D721Med (cell line): ENCODE results near the gene PAX6.

ENCODE experiments used
- DNase-seq: peaks from one replicate; pipeline ENCODE4 v3.0.0; 2011; ENCODE audit warnings: low spot score; ENCODE audit not compliant: insufficient read length
- FAIRE-seq: peaks from 2 replicates; lab custom pipeline; 2011; peaks lifted over from hg19 to GRCh38; lab: Jason Lieb, UNC
- TF ChIP-seq, protein P1 (sequence below): IDR thresholded peaks from 2 replicates; pipeline ENCODE4 v1.5.1; 2012; ENCODE audit warnings: mild to moderate bottlenecking, control low read depth; ENCODE audit not compliant: insufficient read depth; ENCODE audit errors: missing control alignments

Gene PAX6

DNA sequence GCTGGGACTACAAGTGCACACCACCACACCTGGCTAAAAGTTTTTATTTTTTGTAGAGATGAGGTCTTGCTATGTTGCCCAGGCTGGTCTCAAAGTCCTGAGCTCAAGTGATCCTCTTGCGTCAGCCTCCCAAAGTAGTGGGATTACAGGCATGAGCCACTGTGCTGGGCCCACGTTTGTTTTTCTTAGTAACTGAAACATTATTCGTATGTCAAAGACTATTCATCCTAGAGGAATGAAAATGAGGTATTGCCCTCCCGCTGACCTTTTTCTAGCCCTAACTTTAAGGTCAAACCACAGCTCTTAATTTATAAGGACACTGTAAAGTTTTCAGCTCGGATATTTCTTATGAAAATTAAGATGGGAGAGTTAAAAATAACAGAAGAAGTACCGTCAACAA lies 33.2 kb upstream of the PAX6 start:
- TF ChIP-seq, protein P1, sequence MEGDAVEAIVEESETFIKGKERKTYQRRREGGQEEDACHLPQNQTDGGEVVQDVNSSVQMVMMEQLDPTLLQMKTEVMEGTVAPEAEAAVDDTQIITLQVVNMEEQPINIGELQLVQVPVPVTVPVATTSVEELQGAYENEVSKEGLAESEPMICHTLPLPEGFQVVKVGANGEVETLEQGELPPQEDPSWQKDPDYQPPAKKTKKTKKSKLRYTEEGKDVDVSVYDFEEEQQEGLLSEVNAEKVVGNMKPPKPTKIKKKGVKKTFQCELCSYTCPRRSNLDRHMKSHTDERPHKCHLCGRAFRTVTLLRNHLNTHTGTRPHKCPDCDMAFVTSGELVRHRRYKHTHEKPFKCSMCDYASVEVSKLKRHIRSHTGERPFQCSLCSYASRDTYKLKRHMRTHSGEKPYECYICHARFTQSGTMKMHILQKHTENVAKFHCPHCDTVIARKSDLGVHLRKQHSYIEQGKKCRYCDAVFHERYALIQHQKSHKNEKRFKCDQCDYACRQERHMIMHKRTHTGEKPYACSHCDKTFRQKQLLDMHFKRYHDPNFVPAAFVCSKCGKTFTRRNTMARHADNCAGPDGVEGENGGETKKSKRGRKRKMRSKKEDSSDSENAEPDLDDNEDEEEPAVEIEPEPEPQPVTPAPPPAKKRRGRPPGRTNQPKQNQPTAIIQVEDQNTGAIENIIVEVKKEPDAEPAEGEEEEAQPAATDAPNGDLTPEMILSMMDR: no peak
- DNase-seq (no peak), FAIRE-seq (no peak)

GRCh38 chr11:31841435-31841834 lies 30.3 kb upstream of the PAX6 start:
- TF ChIP-seq, protein P1: no peak
- no peak for DNase-seq
- FAIRE-seq: no peak

GRCh38 chr11:31834237-31834636 lies 23.1 kb upstream of the PAX6 start:
- TF ChIP-seq, protein P1: no peak
- no peak for FAIRE-seq
- no peak for DNase-seq

- no peak for FAIRE-seq
- DNase-seq: no peak
- TF ChIP-seq, protein P1: no peak
These were observed 19.3 kb upstream of the PAX6 start for GRCh38 chr11:31830406-31830805.

DNA sequence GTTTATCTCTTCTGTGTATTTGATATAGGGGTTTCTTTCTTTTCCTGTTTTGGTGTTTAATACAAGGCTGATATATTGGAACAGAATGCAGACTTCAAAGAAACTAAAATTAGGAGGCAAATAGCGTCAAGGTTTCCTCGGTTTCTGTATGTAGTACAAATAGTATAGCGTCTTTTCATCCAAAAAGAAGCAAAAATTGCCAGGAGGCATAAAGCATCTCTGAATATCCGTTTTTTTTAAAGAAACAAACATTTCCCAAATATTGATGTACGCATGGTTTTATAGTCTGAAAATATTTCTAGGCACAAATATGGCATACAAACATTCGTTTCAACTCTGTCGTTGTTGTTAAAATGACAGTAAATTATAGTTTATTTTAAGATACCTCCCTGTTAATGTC lies 17.1 kb upstream of the PAX6 start:
- FAIRE-seq: no peak
- TF ChIP-seq, protein P1: no peak
- no peak for DNase-seq

DNA sequence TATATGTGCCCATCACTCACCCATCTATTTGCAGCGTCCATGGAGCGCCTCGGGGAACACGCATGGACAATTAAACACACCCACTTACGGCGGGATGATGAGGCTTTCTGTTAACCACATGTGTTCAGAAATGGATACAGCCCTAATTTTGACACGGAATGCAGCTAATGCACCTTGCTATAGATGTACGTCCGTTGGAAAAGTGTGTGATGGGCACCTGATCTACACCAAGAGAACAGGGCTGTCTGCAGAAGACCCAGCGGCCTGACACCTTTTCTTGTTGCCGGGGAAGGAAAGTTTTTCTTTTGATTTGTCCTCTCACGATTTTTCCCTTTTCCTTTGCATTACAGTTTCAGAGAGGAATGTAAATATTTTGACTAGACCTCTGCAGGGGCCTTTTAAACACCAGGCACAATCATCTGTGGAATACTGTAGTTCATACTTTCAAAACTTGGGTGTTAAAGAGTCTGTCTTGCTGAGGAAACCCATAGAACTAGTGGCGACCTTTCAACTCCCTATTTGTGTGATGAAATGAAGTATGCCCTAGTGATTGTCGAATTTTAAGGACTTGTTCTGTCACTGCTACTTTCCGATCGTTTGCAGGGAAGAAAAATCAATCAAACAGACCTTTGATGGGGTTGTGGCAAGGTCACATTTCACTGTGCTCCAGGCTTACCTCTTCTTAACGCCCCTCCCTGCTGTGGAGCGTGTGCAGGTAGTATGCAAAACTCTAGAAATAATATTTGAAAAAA lies 16.5 kb upstream of the PAX6 start:
- FAIRE-seq: no peak
- no peak for DNase-seq

More for the DNA sequence above, 16.5 kb upstream of the PAX6 start:
- TF ChIP-seq, protein P1: no peak
